GM19351 (cell line): ENCODE results near the gene TUBB3.
"Not testable (repeated sequence)": the region's sequence is repeated elsewhere in the genome, so short reads cannot be mapped to it uniquely, and the experiment has no call there.

Experiments used
- ATAC-seq: cut with Tn5 transposase; IDR thresholded peaks from one replicate; pipeline ENCODE4 v1.9.1; 2021; ENCODE audit warnings: mild to moderate bottlenecking, moderate library complexity; ENCODE audit not compliant: unreplicated experiment

The TUBB3 gene

GRCh38 chr16:89962754-89963498, 39.8 kb downstream of the TUBB3 start:
- no peak for ATAC-seq

DNA sequence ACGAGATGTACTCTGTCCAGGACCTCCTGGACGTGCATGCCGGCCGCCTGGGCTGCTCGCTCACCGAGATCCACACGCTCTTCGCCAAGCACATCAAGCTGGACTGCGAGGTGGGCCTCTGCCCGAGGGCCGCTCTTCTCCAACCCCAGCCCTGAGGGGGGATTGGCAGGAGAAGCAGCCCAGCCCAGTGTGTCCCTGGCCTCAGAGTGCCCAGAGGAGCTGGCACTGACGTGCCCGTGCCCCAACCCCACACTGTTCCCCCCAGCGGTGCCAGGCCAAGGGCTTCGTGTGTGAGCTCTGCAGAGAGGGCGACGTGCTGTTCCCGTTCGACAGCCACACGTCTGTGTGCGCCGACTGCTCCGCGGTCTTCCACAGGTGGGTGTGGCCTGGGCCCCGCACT, 41.1 kb downstream of the TUBB3 start:
- no peak for ATAC-seq

DNA sequence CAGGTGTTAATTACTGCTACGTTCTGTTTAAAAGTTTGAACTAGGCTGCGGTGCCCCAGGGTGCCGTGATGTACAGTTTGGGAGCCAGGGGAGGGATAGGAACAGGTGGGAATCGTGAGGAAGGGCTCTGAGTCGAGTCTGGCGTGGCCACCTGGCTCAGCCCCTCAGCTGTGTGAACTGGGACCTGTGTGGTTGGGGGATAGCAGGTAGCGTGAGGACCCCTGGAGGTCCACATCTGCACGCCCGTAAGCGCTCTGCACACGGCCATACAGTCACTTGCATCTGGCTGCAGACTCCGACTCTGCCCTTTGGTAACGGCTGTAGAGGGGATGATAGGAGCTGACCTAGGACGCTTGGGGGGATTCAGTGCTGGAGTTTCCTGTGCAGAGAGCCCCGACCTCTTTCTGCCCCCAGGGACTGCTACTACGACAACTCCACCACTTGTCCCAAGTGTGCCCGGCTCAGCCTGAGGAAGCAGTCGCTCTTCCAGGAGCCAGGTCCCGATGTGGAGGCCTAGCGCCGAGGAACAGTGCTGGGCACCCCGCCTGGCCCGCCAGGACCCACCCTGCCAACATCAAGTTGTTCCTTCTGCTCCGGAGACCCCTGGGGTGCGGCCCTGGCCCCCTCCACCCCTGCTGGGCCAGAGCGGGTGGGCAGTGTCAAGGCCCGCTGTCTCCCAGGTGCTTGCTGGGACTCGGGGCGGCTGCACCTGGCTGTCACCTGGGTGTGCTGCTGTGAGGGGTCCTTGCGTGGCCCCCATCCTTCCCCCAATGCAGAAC, 42.5 kb downstream of the TUBB3 start:
- no peak for ATAC-seq

- ATAC-seq, result no peak
Observed at GRCh38 chr16:89966756-89967155, 43.6 kb downstream of the TUBB3 start.

GRCh38 chr16:89967436-89967835, 44.3 kb downstream of the TUBB3 start:
- not testable (repeated sequence) for ATAC-seq

GRCh38 chr16:89968074-89968473, 44.9 kb downstream of the TUBB3 start:
- ATAC-seq, result not testable (repeated sequence)

- ATAC-seq, result no peak
Observed at GRCh38 chr16:89969741-89970410, 46.7 kb downstream of the TUBB3 start.

GRCh38 chr16:89971495-89972243, 48.5 kb downstream of the TUBB3 start:
- ATAC-seq, result no peak

GRCh38 chr16:89972244-89973234, 49.4 kb downstream of the TUBB3 start:
- ATAC-seq, result peak; percentile 86

- no peak for ATAC-seq
Observed at GRCh38 chr16:89973235-89973634, 50.1 kb downstream of the TUBB3 start.

GRCh38 chr16:89973654-89974335, 50.7 kb downstream of the TUBB3 start:
- ATAC-seq, result no peak

DNA sequence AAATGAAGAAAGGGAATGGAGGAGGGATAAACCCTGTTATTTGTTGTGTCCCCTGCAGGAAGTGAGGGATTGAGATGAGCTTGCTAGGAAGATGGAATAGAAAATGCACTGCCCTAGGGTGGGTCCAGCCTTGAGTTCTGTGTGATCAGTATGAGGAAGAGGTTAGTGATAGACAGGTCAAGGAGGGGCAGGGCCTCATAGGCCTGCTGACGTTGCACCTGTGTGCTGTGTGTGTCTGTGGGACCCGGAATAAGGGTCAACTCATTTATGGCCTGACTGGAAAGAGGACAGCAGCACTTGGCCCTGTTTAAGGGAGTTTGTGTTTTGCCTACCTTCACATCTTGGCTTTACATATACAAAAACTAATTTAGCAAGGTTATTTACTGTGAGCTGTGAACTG, 51.7 kb downstream of the TUBB3 start:
- no peak for ATAC-seq

GRCh38 chr16:89981414-89981813, 58.3 kb downstream of the TUBB3 start:
- ATAC-seq, result peak; percentile 54

DNA sequence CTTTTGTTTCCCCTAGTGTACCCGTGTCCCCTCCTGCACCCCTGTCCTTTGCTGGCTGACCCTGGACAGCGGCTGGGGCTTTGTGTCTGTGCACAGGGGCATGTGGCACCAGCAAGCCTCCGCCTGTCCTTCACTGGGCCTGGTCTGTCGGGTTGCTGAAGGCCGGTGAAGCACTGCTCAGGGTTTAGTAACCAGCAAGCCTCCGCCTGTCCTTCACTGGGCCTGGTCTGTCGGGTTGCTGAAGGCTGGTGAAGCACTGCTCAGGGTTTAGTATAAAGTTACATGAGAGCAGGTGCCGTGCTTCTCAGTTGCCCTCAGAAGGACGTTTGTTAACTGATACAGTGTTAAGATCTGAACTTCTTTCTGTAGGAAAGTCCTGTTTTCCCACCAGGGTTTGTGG, 59.2 kb downstream of the TUBB3 start:
- ATAC-seq, result no peak

GRCh38 chr16:89983536-89983935, 60.4 kb downstream of the TUBB3 start:
- no peak for ATAC-seq

DNA sequence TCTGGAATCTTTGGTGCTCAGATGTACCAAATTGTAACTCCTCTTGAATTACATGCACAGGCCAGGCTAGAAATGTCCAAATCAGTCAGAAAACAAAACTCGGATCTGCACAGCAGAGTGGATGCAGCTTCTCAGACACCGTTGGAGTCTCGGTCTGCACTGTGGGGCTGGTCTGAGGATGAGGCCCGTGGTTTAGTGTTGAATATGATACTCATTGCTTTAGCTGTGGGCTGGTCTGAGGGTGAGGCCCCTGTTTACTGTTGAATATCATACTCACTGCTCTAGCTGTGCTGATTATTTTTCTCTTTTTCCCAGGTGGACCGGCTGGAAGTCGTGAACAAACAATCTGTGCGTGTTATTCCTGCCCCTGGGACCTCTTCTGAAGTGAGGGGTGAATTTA, 61.1 kb downstream of the TUBB3 start:
- ATAC-seq, result no peak

- ATAC-seq, result no peak
Observed at GRCh38 chr16:89985219-89985618, 62.1 kb downstream of the TUBB3 start.
